ENCODE data around the gene NFATC2.

NFATC2 gene

DNA sequence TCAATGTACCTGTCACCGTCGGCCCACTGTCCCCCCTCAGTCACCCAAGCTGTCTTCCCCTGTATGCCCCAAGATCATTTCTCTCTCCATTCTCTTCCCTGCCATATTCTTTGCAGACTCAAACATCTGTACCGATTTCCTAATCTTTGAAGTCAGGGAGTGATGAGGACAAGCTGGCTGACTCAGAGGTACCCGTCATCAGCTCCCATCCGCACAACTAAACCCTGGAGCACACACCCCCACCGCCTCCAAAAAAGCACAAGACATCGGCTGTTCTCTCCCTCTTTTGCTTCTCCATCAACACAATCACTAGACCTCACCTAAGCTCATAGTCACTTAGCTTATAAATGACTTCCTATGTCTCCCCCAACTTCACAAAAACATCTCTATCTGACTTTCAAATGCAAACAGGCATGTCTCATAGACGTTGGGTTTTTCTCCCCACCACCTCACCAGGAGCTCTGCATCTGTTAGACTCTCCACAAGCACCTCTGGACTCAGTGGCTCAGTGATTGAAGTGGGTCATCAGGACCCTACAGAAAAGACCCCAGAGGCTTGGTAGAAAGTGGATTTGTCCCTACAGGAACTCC is 11.5 kb upstream of the NFATC2 start:
- Histone ChIP-seq H3K36me3 (replicated peaks) (no peaks in the 10 kb centered on the region), H3K27ac (no peak overlapping the region), H3K27me3 (replicated peaks) (no peaks in the 10 kb centered on the region), H3K4me3 (ENCODE audit: low read depth, low read length) (no peak overlapping the region)
- in situ Hi-C loops (cut with HindIII; ENCODE audit: low pct_ligation_motif_present, low sequenced_read_pairs): no loop called here
- TF ChIP-seq, protein P1, sequence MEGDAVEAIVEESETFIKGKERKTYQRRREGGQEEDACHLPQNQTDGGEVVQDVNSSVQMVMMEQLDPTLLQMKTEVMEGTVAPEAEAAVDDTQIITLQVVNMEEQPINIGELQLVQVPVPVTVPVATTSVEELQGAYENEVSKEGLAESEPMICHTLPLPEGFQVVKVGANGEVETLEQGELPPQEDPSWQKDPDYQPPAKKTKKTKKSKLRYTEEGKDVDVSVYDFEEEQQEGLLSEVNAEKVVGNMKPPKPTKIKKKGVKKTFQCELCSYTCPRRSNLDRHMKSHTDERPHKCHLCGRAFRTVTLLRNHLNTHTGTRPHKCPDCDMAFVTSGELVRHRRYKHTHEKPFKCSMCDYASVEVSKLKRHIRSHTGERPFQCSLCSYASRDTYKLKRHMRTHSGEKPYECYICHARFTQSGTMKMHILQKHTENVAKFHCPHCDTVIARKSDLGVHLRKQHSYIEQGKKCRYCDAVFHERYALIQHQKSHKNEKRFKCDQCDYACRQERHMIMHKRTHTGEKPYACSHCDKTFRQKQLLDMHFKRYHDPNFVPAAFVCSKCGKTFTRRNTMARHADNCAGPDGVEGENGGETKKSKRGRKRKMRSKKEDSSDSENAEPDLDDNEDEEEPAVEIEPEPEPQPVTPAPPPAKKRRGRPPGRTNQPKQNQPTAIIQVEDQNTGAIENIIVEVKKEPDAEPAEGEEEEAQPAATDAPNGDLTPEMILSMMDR (IDR thresholded peaks at IDR 0.05; ENCODE audit: low read depth, low read length, missing control alignments): no peak
- no peak for DNase-seq

DNA sequence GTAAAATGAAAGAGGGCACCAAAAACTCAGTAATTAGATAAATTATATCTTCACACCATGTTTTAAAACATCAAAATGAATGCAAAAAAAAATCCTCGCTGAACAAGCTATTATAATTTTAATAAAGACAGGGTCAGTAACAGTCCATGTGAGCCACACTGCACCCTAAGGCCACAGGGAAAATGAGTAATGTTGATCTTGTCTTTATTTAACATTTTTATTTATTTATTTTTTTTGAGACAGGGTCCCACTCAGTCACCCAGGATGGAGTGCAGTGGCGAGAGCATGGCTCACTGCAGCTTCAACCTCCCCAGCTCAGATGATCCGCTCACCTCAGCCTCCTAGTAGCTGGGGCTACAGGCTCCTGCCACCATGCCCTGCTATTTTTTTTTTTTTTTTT is 8.7 kb upstream of the NFATC2 start:
- no peaks in the 10 kb centered on the region for H3K36me3 ChIP-seq (replicated peaks)
- H3K27ac ChIP-seq: no peak overlapping the region
- in situ Hi-C loops (cut with HindIII; ENCODE audit: low pct_ligation_motif_present, low sequenced_read_pairs): no loop called here
- DNase-seq: no peak
- TF ChIP-seq, protein P1 (IDR thresholded peaks at IDR 0.05; ENCODE audit: low read depth, low read length, missing control alignments): no peak
- no peaks in the 10 kb centered on the region for H3K27me3 ChIP-seq (replicated peaks)
- no peak overlapping the region for H3K4me3 ChIP-seq (ENCODE audit: low read depth, low read length)

DNA sequence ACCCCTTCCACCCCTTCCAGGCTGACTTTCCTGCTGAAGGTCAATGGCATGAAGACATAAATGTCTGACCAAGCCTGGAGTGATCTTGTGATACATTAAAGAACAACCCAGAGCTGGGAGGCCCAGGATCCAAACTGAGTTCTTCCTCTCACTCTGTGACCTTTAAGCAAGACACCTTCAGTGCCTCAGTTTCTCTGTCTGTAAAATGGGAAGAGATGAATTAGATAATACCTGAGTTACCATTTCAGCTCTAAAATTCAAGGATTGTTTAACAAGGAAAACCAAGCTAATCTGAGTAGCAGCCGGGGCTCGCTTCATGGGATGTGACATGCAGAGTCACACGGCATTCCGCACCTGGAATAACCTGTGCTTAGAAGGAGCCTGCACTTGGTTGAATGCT is 7.0 kb upstream of the NFATC2 start:
- in situ Hi-C loops (cut with HindIII; ENCODE audit: low pct_ligation_motif_present, low sequenced_read_pairs): no loop called here
- no peak overlapping the region for H3K4me3 ChIP-seq (ENCODE audit: low read depth, low read length)
- TF ChIP-seq, protein P1 (IDR thresholded peaks at IDR 0.05; ENCODE audit: low read depth, low read length, missing control alignments): no peak
- no peak overlapping the region for H3K27ac ChIP-seq
- DNase-seq: no peak
- H3K36me3 ChIP-seq (replicated peaks): no peaks in the 10 kb centered on the region
- H3K27me3 ChIP-seq (replicated peaks): no peaks in the 10 kb centered on the region

DNA sequence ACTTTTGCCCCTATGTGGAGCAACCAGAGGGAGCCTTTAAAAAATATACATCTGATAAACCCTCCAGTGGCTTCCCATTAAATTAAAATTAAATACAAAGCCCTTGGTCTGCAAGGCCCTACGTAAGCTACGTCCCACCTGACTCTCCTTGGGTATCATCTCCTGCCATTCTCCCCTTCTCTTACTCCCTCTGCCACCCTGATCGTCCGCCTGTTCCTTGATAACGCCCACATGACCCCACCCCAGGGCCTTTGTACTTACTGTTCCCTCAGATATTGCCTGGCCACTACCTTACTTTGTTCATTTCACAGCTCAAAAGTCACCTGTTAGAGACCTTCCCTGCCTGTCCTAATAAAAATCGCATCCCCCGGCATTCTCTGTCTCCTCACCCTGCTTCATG is 5.4 kb upstream of the NFATC2 start:
- Histone ChIP-seq H3K4me3 (ENCODE audit: low read depth, low read length) (no peak overlapping the region), H3K27ac (no peak overlapping the region), H3K36me3 (replicated peaks) (no peaks in the 10 kb centered on the region), H3K27me3 (replicated peaks) (no peaks in the 10 kb centered on the region)
- in situ Hi-C loops (cut with HindIII; ENCODE audit: low pct_ligation_motif_present, low sequenced_read_pairs): no loop called here
- TF ChIP-seq, protein P1 (IDR thresholded peaks at IDR 0.05; ENCODE audit: low read depth, low read length, missing control alignments): no peak
- DNase-seq: no peak

DNA sequence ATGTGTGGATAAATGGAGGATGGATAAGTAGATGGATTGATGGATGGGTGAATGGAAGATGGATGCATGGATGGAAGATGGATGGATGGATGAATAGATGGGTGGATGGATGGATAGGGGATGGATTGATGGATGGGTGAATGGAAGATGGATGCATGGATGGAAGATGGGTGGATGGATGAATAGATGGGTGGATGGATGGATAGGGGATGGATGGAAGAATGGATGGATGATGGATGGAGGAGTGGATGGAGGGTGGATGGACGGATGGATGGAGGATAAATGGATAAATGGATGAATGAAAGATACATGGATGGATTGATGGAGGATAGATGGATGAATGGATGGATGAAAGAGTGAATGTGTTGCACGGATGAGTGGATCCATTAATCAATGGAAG is 3.0 kb upstream of the NFATC2 start:
- H3K27me3 ChIP-seq (replicated peaks): no peaks in the 10 kb centered on the region
- TF ChIP-seq, protein P1 (IDR thresholded peaks at IDR 0.05; ENCODE audit: low read depth, low read length, missing control alignments): no peak

DNA sequence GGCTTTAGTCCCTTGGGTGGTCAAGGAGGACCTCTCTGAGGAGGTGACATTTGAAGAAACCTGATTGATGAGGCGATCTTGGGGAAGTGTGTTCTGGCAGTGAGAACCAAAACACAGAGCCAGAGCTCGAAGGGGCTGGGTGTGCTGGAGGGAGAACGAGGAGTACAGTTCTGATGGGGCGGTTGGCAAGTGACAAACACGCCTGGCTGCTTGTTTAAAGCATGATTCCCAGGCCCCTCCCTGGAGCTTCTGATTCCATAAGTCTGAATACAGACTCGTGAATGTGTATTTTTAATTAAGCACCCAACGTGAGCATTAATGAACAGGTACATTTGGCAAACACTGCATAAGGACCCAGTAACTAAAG is 886 bp upstream of the NFATC2 start:
- H3K4me3 ChIP-seq (ENCODE audit: low read depth, low read length): no peak overlapping the region
- H3K27ac ChIP-seq: no peak overlapping the region
- in situ Hi-C loops (cut with HindIII; ENCODE audit: low pct_ligation_motif_present, low sequenced_read_pairs): no loop called here

More for the DNA sequence above, 3.0 kb upstream of the NFATC2 start:
- DNase-seq: no peak
- Histone ChIP-seq H3K27ac (no peak overlapping the region), H3K36me3 (replicated peaks) (no peaks in the 10 kb centered on the region), H3K4me3 (ENCODE audit: low read depth, low read length) (no peak overlapping the region)
- in situ Hi-C loops (cut with HindIII; ENCODE audit: low pct_ligation_motif_present, low sequenced_read_pairs): no loop called here

More for the DNA sequence above, 886 bp upstream of the NFATC2 start:
- Histone ChIP-seq H3K36me3 (replicated peaks) (no peaks in the 10 kb centered on the region), H3K27me3 (replicated peaks) (no peaks in the 10 kb centered on the region)
- TF ChIP-seq, protein P1 (IDR thresholded peaks at IDR 0.05; ENCODE audit: low read depth, low read length, missing control alignments): no peak
- no peak for DNase-seq
